HG02763 (cell line): ENCODE data around the gene VARS1.

Experiments
- ATAC-seq: cut with Tn5 transposase; IDR thresholded peaks from one replicate; pipeline ENCODE4 v1.9.1; 2021; ENCODE audit warnings: mild to moderate bottlenecking, moderate library complexity; ENCODE audit not compliant: unreplicated experiment

Gene VARS1

DNA sequence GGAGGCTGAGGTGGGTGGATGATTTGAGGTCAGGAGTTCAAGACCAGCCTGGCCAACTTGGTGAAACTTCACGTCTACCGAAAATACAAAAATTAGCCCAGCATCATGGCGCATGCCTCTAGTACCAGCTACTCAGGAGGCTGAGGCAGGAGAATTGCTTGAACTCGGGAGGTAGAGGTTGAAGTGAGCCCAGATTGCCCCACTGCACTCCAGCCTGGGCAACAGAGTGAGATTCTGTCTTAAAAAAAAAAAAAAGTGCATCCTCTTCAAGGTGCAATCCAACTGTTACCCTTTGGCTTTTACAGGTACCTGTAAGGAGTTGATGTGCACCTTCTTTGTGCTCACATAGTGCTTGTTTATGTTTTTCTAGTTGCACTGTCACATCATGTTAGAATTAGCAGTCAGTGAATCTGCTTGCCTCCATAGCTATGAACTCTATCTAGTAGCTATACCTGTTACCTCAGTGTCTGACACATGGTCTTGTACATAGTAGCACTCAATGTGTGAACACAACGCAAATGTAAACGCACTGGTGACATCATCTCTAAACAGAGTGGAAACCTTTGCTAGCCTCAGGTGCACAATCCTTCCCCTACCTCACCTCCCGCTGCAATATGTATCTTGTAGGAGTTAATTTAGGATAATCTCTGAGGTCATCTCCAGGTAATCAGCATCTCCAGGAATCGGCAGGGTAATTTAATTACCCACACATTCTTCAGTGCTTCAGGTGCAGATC lies 46.1 kb downstream of the VARS1 start:
- no peak for ATAC-seq
